Measurements from ENCODE around the gene FRY.

DNA sequence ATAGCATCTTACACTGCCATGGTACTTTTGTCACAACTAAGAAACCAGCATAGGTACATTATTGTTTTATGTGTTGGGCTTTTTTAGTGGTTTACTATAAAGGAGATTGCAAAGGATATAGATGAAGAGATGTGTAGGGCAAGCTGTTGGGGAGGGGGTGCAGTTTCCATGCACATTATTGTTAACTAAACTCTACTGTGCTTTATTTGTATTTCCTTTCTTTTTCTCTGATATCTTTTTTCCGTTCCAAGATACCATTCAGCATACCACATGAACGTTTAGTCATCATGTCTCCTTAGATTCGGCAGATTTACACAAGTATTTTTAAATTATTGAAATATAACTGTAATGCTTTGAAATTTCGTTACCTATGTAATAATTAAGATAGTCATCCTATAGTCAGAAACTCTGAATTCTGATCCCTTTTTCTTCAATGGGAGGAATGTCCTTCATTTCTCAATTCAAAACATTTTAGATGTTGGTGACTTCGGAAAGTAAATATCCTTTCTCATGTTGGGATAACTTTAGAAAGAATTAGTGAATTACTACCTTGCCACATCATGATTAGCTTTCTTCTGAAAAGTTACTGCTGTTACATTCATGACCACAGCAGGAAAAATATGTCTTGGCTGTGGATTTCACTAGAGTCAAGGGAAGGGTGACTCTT, 82.8 kb downstream of the FRY start:
- TF ChIP-seq ZNF70 (CRISPR knock-in tag; IDR thresholded peaks at IDR 0.05) (no peak), ZFP3 (CRISPR knock-in tag; IDR thresholded peaks at IDR 0.05) (no peak)

All from SK-N-SH treated with all-trans-retinoic acid at 6 μM for 48 hours (cell line).